ENCODE results near the gene TAF6.
A peak's percentile ranks its signal among the peaks of the same experiment; 100 is the strongest.

Gene TAF6

GRCh38 chr7:100071018-100071723 is 48.0 kb downstream of the TAF6 start:
- no peak for DNase-seq (ENCODE audit: low read depth)
- TF ChIP-seq CTCF (conservative IDR thresholded peaks at IDR 0.05; ENCODE audit: control insufficient read depth, insufficient read depth, low read depth, low read length): no peak
- H3K4me3 ChIP-seq (ENCODE audit: control insufficient read depth, low read depth, low read length): no peak overlapping the region

GRCh38 chr7:100069991-100070390 is 49.2 kb downstream of the TAF6 start:
- no peak for DNase-seq (ENCODE audit: low read depth)
- no peak overlapping the region for H3K4me3 ChIP-seq (ENCODE audit: control insufficient read depth, low read depth, low read length)
- no peak for TF ChIP-seq CTCF (conservative IDR thresholded peaks at IDR 0.05; ENCODE audit: control insufficient read depth, insufficient read depth, low read depth, low read length)

- no peak for DNase-seq (ENCODE audit: low read depth)
- TF ChIP-seq CTCF (conservative IDR thresholded peaks at IDR 0.05; ENCODE audit: control insufficient read depth, insufficient read depth, low read depth, low read length): no peak
- no peak overlapping the region for H3K4me3 ChIP-seq (ENCODE audit: control insufficient read depth, low read depth, low read length)
These were observed 52.2 kb downstream of the TAF6 start for GRCh38 chr7:100066953-100067352.

GRCh38 chr7:100065452-100066186 is 53.5 kb downstream of the TAF6 start:
- no peak for TF ChIP-seq CTCF (conservative IDR thresholded peaks at IDR 0.05; ENCODE audit: control insufficient read depth, insufficient read depth, low read depth, low read length)
- peak; percentile 95 for DNase-seq (ENCODE audit: low read depth)
- no peak overlapping the region for H3K4me3 ChIP-seq (ENCODE audit: control insufficient read depth, low read depth, low read length)

GRCh38 chr7:100064162-100064561 is 55.0 kb downstream of the TAF6 start:
- TF ChIP-seq CTCF (conservative IDR thresholded peaks at IDR 0.05; ENCODE audit: control insufficient read depth, insufficient read depth, low read depth, low read length): no peak
- no peak overlapping the region for H3K4me3 ChIP-seq (ENCODE audit: control insufficient read depth, low read depth, low read length)
- no peak for DNase-seq (ENCODE audit: low read depth)

GRCh38 chr7:100063376-100063775 is 55.8 kb downstream of the TAF6 start:
- H3K4me3 ChIP-seq (ENCODE audit: control insufficient read depth, low read depth, low read length): no peak overlapping the region
- no peak for TF ChIP-seq CTCF (conservative IDR thresholded peaks at IDR 0.05; ENCODE audit: control insufficient read depth, insufficient read depth, low read depth, low read length)
- no peak for DNase-seq (ENCODE audit: low read depth)
